Omental fat pad (tissue), 4 donors: ENCODE data around the gene TMEM253. TPM values are rescaled to one million over a fixed set of nuclear protein-coding genes. Genes with fewer than 3 reads are reported as not detected.

ENCODE experiments used
- ATAC-seq: fragments of 150-250 bp; one replicate; pipeline ENCODE4 v1.9.1; 2016; ENCODE audit warnings: mild to moderate bottlenecking, moderate library complexity; ENCODE audit not compliant: low FRiP score
- DNase-seq: peaks from one replicate; pipeline ENCODE4 v3.0.0-alpha.2; 2019; ENCODE audit warnings: low spot score
- CTCF ChIP-seq, 3 donors: fragments of 450-650 bp; IDR thresholded peaks; one replicate each; pipeline ENCODE4 v1.5.1; 2016 to 2017; ENCODE audit warnings: antibody characterized with exemption in 3 of 3, mild to moderate bottlenecking in 3 of 3, moderate library complexity in 2 of 3
- total RNA-seq, 4 donors: library from RNA; depleted of rRNA; stranded (reverse); fragments of >200 nt; gene quantifications; one replicate each; pipeline ENCODE4 v1.1.0, GENCODE V29; 2016

Gene TMEM253
- total RNA-seq, 4 donors from 2014 or later = 0.75 to 2.4 TPM; not detected in 2

DNA sequence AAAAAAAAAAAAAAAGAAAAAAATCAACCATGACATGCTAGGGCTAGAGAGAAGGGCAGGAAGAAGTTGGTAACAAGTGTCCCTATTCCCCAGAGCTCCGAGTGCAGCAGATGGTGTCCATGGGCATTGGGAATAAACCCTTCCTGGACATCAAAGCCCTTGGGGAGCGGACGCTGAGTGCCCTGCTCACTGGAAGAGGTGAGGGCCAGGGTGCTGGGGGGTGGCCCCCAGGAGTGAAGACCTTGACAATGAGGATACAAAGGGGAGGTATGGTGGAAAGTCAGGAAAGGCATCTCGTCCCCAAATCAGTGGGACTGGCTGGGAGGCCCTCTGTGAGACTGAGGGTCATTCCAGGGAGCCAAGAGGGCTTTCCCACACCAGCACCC is 14.0 kb upstream of the TMEM253 start:
- DNase-seq (no peak), ATAC-seq (no peak)
- TF ChIP-seq CTCF (IDR thresholded peaks at IDR 0.05) = no peak

DNA sequence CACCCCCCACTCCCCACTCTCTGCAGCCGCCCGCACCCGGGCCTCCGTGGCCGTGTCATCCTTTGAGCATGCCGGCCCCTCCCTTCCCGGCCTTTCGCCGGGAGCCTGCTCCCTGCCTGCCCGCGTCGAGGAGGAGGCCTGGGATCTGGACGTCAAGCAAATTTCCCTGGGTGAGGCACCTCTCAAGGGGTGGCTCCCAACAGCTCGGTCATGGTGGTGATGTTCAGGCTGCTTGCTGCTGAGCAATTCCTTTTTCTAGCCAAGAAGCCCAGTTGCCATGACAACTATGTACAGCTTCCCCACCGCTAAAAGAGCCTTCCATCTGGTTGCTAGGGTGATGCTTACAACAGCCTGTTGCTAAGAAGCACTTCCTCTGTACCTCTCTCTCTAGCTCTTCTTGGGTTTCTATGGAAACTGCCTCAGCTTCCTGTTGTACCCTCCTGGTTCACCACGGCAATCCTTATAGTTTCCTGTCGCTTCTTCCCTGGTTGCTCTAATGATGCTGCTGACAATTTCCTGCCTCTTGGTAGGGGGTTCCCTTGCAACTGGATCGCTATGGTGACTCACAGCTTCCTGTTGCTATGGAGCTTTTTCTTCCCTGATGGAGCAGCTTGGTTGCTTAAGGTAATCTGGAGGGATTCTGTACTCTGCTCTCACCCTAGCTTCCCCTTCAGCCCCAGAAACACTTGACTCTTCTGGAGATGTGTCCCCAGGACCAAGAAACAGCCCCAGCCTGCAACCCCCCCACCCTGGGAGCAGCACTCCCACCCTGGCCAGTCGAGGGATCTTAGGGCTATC is 13.4 kb upstream of the TMEM253 start:
- TF ChIP-seq CTCF (IDR thresholded peaks at IDR 0.05) = no peak
- ATAC-seq (peak; percentile 42), DNase-seq (no peak)

DNA sequence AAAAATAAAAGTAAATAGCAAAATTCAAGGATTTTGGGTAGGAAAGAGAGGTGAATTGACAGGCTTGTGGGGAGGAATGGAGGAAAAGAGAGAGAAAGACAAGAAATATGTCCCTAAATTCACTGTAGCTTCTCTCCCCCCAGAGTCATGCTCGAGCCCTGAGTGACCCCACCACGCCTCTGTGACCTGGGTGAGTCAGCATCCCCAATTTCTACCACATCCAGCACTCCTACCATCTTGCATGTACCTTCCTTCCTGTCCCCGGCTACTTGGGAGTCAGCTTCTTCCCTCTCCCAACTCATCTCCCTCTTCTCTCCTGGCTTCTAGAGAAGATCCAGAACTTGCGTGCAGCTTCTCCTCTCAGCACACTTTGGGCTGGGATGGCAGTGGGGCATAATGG is 12.2 kb upstream of the TMEM253 start:
- ATAC-seq (no peak), DNase-seq (peak; percentile 15)
- TF ChIP-seq CTCF (IDR thresholded peaks at IDR 0.05) = no peak

DNA sequence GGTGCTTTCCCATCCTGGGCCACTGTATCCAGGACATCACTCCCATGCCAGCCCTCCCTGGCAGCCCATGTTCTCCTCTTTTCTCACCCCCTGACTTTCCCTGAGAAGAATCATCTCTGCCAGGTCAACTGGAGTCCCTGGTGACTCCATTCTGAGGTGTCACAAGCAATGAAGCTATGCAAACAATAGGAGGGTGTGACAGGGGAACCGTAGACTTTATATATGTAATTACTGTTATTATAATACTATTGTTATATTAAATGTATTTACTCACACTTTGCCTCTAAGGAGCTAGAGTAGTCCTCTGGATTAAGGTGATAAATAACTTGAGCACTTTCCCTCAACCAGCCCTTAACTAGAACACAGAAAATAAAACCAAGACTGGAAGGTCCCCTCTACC is 11.6 kb upstream of the TMEM253 start:
- no peak for TF ChIP-seq CTCF (IDR thresholded peaks at IDR 0.05)
- DNase-seq (no peak), ATAC-seq (no peak)

- no peak for TF ChIP-seq CTCF (IDR thresholded peaks at IDR 0.05)
- DNase-seq = no peak
- ATAC-seq = no peak
Observed at GRCh38 chr14:21089877-21090193, 11.0 kb upstream of the TMEM253 start.

GRCh38 chr14:21090194-21090939 is 10.5 kb upstream of the TMEM253 start:
- DNase-seq (peak; percentile 17), ATAC-seq (no peak)
- no peak for TF ChIP-seq CTCF (IDR thresholded peaks at IDR 0.05)
